NCI-H2196 treated with DMSO at 0.1 percent for 48 hours (cell line): ENCODE measurements around the gene NOL7.

Experiments used
- DNase-seq: peaks from one replicate; lab custom pipeline; 2025; ENCODE audit not compliant: unreplicated experiment; lab: John Stamatoyannopoulos, UW

NOL7 gene

DNA sequence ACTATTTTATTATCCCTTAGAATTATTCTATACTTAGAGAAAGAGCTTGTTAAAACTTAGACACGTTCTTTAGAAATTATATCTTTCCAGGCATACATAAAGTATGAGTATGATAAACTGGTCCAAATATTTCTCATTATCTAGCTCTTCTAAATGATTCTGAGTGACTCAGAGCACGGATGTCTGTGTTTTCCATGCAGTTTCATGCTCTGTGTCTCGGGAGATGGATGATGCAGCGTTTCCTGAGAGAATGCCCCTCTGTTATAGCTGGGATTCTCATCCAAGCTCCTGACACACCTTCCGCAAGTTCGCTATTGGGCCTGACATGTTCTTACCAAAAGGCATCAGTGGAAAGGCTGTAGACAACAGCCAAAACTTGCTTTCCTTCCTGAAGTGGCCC, 21.4 kb upstream of the NOL7 start:
- DNase-seq: no peak

GRCh38 chr6:13597073-13597472, 18.1 kb upstream of the NOL7 start:
- DNase-seq: no peak

GRCh38 chr6:13600036-13600435, 15.1 kb upstream of the NOL7 start:
- no peak for DNase-seq

DNA sequence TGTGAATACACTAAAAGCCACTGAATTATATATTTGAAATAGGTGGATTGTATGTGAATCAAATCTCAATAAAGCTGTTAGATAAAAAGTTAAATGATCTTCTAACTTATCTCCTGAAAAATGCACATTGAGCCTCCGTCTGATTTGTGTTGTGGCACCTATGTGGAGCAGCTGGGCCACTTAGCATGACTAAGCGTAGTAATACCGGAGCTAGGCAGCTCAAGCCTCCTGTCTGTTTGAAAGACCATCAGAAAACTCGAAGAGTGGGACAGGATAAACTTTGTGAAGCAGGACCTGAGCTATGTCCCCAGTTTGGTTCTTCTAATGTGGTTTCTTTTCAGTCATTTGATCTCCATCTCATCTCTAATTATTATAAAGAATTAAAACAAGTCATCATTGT, 11.0 kb upstream of the NOL7 start:
- no peak for DNase-seq

DNA sequence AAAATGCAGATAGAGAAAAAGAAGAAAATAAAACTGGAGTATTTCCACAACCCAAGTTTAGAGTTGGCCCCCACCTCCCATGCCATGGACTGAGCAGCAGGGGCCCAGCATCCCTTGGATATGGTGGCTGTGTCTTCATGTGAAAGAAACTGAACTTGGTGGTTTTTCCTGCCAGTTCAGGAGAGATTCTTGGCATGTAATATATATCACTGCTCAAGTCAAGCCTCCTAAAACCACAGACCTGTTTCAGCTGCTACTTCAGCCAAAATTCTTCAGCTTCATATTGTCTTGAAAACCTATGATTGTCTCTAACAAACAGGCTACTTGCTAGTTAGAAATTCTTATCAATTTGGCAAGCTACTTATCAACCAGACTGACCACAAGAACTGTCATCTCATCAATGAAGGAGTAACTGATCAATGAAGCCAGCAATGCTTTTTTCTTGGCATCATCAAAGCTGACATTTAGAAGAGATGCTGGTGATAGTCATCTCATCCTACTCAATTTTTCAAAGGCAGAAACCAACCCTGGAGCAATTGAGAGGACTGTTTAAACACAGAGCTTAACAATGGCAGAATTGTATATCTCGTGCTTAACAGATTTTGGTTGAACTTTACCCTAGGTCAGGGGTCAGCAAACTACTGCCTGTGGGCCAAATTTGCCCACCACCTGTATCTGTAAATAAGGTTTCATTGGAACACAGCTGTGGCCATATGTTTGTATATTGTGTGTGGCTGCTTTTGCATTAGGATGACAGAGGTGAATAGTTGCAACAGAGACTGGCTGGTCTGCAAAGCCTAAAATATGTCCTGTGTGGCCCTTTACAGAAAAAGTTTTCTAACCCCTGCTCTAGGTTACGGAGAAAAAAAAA, 10.4 kb upstream of the NOL7 start:
- no peak for DNase-seq

DNA sequence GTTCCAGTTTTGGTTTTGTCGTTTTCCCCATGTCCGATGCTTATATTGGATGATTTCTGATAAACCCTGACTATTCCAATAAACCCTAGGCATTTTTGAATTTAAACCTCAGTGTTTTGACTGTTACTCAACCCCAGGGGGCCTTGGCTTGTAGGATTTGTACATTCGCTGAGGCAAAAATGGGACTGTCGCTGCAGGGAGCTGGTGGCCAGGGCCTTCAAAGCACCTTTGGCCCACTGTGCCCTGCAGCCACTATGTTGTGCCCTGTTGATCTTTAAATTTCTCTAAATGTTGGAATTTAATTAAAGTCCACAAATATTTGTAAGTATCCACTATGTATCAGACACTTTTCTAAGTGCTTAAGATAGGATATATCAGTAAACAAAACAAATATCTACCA, 9.5 kb upstream of the NOL7 start:
- DNase-seq: no peak

DNA sequence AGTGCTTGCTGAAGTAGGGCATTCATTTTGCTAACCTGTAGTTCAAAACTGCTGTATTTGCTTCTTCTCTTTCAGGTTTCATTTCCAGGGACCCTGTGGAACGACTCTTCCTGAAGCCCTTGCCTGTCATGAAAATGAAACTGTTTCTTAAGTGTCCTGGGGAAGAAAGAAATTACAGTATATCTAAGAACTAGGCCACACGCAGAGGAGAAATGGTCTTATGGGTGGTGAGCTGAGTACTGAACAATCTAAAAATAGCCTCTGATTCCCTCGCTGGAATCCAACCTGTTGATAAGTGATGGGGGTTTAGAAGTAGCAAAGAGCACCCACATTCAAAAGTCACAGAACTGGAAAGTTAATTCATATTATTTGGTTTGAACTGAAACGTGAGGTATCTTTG, 3.4 kb upstream of the NOL7 start:
- no peak for DNase-seq

DNA sequence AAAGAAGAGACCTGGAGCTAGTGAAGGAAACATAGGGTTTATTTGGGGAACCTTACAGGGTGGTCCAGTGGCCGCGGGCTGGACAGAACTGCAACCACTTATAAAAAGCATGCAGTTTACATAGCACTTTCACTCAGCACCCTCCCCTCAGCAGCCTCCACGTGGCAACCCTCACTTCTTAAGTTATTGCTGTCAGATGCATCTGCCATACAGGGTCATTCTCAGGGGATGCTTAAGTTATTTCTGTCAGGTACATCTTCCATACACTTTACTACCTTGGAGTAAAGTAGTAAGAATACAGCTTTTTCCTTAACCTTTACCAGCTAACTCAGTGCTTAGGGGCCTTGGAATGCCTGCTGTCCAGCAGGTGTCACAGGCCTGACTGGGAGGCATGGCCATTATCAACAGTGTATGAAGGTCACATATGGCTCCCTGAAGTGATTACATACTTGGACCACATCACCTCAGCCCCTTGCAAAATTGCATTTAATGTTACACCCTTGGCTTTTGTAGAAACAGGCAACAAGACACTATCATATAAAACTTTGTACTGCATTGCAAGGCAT, 2.0 kb upstream of the NOL7 start:
- DNase-seq: no peak

DNA sequence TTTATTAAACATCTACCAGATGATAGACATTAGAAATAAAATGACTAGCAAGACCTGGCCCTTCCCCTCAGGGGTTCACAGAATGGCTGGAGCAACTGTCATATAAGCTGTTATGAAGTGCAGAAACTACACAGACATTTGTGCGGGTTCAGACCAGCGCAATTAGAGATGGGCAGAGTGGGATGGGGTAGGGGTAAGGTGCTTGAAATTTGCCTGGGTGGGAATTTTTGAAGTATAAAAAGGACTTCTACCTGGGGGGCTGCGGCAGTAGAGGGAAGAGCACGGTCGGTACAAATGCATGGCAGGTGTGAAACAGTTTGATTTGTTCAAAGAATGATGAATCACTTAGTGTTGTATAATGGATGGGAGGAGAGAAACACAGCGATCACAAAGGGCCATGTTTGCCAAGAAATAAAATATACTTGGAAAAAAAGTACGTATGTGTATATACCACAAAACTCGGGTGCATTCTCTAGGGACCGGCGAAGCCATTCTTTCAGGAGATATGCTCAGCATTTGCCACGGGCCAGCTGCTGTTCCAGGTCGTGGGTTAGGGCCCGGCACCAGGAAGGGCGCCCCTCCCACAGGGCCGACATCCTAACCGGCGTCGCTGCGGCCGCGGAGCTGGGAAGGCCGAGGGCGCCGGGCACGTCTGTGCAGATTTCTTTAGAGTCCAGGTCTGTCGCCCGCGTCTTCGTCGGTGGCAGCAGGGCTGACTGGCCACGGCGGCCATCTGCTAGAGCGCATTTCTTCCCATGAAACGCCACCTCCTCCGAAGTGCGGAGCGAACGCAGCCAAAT, 809 bp upstream of the NOL7 start:
- DNase-seq: no peak

DNA sequence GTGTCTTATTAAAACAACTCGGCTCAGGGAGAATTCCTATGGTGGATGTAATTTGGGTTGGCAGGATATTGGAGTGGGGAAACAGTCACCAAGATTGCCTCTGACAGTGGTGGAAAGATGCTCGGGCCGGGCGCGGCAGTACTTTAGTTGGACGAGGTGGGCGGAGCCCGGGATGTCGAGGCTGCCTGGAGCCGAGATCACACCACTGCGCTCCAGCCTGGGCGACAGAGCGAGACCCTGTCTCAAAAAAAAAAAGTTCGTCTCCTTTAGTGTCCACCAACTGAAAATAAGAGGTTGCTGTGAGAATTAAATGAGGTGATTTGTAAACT, 621 bp downstream of the NOL7 start:
- no peak for DNase-seq

- DNase-seq: no peak
Measured at GRCh38 chr6:13617066-13617465, 1.9 kb downstream of the NOL7 start.

- no peak for DNase-seq
Measured at GRCh38 chr6:13624871-13625288, 9.7 kb downstream of the NOL7 start.

DNA sequence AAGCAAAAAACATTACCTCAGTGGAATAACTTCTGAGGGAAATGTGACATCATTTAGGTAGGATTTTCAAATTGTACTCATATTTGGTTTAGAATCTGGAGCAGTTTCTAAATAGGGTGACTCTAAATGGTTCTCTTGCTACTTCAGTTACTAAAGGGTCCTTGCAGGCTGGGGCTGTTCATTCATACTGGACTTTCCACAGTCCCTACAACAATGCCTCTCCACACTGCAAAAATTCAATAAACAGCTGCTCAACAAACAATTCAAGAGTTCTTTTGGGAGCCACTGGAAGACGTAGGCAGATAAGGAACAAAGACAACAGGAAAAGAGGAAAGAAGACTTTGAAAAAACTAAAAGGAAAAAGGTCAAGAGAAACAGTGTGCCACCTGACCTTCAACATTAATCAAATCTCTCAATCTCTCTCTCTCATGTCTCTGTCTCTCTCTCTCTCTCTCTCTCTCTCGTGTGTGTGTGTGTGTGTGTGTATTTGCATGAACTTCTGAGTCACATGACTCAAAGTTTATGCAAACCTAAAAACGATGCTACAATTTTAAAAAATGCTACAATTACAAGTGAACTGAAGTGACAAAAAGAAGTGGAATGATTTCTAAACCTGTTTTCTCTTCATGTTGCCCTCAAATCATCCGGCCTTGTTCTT, 14.5 kb downstream of the NOL7 start:
- DNase-seq: no peak

GRCh38 chr6:13630499-13630898, 15.4 kb downstream of the NOL7 start:
- DNase-seq: no peak

- DNase-seq: no peak
Measured at GRCh38 chr6:13633343-13633742, 18.2 kb downstream of the NOL7 start.

GRCh38 chr6:13635948-13636658, 21.0 kb downstream of the NOL7 start:
- DNase-seq: no peak

DNA sequence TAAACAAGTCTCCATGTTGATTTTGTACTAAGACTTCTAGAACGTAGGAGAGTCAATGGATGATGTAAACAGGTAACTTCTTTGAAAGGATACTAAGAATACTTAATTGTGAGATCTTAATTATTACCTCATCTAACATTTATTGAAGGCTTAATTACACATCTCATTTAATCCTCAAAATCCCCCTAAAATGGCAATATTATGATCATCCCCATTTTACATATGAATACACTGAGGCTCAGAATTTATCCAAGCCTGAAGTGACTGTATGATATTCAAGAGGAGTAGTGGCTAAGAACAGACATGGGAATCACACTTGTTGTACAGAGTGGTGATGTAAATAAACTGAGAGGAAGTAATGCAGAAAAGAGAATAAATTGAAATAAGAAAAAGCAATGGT, 22.9 kb downstream of the NOL7 start:
- DNase-seq: no peak

GRCh38 chr6:13638626-13639025, 23.5 kb downstream of the NOL7 start:
- DNase-seq: no peak

- no peak for DNase-seq
Measured at GRCh38 chr6:13641315-13641714, 26.2 kb downstream of the NOL7 start.

DNA sequence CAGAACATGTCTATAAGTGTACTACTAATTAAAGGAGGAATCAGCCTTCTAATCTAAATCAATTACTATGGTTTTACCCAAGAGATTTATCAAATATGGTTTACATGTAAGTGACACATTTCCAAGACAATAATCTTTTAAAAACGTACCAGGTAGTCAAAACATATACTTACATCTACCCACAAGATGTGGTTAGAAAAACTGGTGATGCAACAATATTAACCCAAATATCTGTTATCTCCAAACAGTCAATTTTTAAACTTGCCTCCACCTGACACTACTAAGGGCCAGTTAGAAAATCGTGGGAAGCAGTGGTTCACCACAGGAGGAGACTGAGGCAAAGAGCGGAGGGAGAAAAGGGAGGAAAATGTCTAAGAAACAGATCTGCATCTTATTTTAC, 28.0 kb downstream of the NOL7 start:
- DNase-seq: no peak

DNA sequence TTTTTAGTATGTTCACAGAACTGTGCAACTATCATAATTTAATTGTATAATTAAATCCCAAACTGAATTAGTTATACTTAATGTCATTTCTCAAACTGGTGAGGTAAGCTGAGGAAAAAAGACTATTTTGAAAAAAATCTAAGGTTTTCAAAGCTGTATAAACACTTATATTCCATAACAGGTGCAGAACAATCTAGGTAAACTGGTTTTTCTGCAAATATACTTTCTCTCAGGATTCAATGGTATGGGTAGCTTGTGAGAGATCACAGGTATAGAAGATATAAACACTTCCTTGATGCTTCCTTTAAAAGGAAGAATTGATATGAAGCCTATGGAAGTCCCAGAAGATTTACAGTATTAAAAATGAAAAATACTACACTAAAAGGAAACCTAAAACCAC, 33.7 kb downstream of the NOL7 start:
- no peak for DNase-seq
